NCI-H82 treated with DMSO at 0.1 percent for 48 hours (cell line): ENCODE measurements around the gene ADAM19.

ENCODE experiments used
- DNase-seq: peaks from one replicate; lab custom pipeline; 2025; ENCODE audit not compliant: unreplicated experiment; lab: John Stamatoyannopoulos, UW

Gene ADAM19

DNA sequence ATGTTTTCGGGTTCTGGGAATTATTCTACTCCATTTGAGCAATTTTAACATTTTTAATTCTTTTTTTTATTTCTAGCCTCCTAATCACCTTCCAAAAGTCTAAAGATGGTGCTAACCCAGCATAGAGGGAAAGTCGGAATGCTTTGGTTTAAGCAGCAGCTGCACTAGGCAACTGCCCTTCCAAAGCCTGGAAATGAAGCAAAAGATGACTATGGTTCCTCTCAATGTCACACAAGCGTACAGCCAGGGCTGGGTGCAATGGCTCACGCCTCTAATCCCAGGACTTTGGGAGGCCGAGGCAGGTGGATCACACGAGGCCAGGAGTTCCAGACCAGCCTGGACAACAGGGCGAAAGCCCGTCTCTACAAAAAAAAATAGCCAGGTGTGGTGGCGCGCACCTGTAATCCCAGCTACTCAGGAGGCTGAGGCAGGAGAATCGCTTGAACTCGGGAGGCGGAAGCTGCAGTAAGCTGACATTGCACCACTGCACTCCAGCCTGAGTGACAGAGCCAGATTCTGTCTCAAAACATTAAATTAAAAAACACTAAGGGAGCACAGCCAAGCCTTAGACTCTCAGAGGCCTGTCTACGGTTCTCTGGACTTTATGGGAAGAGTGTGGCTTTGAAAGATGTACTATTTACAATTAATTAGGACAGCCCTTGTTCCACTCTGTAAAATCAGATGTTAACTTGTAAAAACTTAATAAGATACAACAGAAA, 33.1 kb downstream of the ADAM19 start:
- DNase-seq = no peak

DNA sequence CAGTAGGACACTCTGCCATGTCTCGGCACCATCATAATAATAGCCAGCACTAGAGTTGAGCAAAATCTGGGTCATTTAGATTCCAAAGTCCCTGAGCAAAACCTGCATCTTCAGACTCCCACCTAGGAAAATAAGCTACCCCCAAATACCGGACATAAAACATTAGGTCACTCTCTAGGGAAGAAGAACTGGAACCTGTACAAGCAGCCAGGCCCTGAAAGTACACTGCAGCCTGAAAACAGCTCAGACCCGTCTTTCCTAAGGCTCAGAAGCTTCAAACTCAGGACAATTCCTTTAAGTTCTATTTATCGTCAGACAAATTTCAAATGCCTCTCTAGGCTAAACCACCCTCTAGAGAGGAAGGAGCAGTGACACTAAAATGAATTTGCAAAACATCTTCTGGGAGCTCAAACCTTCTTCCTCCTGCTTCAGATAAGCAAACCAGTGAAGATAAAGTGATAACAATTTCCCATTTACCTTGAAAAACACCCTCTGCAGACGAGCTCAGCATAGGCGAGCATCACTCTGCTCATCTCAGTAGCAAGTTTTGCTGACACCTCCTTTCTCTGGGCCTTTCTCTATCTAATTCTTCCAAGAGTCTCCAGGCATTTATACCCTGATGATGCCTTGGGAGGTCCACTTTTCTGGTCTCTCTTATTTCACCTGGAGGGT, 34.0 kb downstream of the ADAM19 start:
- DNase-seq = no peak

DNA sequence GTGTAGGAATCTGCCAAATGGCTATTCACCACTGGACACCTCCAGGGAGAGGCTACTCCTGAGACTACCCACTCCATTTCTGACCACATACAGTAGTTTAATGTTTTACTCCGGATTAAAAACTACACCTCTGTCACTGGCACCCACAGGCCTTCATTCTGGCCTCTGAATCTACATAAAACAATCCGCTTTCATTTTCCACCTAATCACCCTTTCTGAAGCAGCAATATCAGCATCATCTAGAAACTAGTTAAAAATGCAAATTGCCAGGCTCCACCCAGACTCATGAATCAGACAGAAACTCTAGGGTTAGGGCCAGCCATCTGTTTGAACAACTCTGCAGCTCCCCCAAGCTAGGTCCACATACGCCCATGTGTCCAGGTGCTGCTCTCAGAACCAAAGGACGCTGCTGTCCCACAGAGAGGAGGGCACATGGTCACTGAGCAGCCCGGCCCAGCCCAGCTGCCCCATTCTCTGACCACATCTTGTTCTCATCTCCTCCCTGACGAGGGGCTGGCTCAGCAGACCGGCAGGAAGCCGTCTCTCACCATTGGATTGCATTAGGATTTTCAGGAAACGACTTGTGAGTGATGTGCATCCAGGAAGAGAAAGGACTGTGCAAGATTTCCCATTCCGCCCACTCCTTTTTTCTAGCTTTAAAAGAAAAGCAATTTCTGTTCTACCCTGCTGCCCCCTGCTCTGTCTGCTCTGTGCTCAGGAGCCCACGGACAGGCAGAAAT, 34.7 kb downstream of the ADAM19 start:
- no peak for DNase-seq

DNA sequence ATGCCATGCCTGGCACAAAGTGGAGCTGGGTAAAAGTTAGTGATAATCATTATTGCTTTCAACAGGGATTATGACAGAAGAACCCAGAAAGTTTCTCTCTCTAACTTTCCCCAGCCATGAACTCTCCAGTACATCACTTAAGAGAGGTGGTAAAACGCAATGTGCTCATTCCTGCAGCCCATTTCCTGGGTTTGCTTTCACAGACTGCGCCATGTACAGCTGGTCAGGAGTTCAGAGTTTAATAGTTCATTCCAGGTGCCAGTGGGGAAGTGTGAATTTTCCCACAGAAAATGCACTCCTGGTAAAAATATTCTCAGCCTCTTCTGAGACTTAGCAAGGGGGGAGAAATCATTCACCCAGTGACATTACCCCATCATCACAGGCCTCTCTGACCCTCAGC, 35.5 kb downstream of the ADAM19 start:
- no peak for DNase-seq

DNA sequence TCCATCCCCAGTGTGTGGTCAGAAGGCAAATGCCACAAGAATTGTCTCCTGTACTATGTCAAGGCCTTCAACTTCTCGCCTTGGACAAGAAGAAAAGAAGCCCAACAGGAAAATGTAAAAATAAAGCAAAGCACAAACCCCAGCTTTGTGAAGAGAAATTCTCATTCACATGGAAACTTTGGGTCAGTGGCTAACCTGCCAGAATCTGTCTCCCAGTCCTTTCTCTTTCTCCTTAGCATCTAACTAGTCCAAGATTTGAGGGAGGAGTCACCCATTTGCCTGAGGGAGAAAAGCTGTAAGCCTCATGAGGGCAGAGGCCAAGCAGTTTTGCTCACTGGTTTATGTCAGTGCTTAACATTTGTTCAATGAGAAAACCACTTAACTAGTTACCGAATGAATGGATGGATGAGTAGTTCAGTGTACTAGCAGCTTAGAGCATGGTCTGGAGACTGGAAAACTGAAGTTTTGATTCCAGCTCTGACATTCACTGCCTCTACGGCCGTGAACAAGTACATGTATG, 36.0 kb downstream of the ADAM19 start:
- no peak for DNase-seq

DNA sequence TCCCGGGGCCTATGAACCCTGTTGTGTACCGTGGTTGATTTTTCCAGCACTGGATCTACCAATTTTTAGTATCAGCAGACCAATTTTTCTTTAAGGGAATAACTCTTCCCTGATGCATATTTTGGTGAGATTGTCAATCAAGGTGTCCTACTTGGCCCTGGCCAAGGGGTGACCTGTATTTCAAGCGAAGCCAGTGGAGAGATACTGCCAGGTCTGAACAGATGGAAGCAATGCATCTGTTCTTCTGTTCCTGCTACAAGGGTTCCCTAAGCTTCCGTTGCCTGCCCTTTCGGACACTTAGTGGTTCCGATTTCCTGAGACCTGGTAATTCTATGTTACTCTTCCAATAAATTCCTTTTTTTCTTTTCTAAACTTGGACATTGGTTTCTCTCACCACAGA, 37.3 kb downstream of the ADAM19 start:
- no peak for DNase-seq

DNA sequence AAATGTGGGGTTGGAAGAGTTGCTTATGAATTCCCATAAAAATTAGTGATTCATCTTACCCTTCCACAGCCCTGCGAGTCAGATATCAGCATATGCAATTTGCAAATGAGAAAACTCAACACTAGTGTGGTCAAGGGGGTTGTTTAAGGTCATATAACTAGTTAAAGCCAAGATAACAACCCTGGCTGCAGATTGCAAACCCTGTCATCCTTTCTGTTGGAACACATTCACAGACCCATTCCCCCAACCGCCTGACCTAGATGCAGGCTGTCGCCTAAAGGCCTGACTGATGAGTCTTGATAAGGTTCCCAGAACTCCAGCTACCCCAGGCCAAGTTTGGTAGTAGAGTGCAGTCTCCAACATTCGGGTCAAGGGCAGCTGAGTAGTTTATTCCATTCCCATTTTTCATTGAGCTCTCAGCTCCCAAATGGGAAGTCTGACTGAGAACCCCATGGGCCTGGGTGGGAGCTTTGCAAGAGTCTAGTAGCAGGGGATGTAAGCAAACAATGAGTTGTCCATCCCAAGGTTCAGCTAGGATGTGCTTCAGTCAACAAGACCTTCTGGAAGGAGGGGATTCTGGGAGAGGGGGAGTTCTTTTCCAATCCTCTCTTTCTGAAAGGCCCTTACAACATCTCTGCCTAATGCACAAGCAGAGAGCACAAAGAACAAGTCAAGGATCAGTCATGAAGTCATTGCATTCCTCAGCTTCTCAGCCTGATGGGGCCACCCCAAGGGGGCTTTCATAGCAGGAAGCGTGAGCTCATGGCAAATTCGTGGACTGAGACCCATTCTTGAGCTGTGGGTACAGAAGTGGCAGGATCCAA, 40.3 kb downstream of the ADAM19 start:
- no peak for DNase-seq

DNA sequence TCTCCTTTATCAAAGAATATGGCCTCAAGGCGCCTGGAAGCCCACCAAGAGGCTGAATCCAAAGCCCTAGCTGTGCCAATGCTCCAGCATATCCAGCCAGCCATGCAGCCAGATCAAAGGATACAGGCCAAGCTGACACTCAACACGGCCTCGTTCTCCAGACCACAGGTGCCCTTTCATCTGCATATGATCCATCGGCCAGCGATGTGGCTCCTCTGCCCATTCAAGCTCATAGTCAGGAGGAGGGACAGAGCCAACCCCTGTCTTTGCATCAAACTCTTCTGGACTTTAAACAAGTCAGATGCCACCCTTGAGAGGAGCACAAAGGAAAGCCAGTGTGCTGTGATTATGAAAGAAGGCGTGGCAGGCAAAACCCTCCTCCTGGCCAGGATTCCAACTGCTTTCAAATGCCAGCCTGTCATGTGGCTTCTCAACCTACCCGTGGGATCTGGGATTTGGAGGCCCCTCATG, 42.5 kb downstream of the ADAM19 start:
- DNase-seq = no peak

DNA sequence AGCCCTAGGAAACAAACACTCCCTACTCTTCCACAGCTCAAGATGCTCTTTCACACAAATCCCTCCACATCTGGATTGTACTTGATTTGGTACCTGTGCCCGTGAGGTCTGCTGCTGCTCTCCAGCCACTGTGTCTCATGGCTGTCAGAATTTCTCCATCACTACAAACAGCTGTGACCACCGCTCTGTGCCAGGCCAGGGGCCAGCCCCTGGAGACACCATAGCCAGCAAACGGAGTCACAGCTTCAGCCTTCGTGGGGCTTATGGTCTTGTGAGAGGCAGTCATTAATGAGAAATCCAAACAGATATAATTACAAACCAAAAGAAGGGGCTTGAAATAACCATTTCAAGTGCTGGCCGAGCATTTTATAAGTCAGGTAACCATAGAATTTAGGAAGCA, 43.6 kb downstream of the ADAM19 start:
- DNase-seq = no peak

DNA sequence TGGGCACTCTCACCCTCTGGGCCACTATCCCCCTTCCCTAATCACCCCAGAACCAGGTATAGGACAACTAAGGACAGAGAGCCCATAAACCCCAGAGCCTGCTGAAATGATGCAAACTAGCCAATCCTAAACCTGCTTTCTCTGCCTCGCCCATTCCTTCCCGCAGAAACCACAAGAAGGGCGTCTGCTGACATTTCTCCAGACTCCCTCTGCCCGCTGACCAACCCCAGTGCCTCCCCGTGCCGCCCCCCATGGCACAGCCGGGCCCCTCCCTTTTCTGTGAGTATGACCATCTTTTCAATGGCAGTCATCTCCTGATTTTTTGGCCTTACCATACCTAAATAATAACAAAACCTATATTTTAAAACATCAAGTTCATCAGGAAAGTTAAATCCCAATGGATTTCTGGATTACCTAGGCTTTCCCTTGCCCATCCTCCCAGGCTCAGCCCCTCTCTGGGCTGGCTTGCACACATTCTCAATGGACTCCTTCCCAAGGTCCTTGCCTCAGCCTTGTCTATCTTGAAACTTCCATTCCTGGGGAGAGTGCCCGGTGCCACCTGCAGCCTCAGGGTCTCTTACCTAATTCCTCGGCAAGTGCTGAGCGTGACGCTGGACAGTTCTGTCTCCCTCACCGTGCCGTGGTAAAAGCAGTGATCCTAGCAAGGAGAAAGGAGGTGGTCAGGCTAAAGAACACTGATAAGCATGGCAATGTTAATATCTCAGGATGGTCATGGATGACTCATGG, 45.2 kb downstream of the ADAM19 start:
- DNase-seq = no peak

DNA sequence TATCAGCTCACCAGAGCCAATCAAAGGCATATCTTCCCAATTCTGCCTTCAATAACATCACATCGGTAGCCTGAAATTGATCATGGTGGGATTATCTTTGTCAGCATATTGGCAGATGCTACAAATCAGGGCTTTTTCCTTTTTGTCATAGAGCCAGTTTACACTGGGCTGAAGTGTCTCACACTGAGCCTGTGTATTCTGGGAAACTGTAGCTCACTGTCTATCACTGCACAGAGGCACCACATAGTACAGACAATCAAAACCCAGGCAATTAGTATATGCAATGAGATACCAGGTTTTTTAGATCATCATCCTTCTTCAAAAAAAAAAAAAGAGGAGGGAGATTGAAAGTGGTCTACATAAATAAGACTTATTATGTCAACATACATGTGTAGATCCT, 46.6 kb downstream of the ADAM19 start:
- DNase-seq = no peak

DNA sequence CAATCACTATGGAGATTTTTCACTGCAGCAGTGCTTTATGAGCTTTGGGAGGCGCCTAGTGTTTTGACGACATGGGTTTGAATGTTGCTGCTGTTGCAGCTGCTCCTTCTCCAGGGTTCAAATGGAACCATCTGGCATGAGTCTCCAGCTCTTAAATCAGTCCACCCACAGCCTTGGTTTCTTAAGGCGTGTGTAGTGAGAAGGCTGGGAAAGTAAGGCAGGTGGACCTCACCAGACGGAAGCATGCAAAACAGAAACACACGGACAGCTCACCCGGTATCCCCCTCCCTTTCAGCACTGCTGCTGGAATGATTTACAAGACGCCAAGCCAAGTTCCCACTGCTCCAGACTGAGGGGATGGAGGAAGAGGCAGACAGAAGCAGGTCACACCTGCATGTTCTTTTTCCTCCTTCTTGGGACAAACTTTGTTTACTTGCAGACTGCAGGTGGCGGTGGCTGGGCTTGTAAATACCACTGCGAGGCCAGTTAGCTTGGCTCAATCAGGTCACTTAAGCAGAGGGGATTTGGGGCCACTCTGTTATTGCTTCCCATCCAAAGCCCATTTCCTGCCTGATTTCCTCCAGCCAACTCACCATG, 47.4 kb downstream of the ADAM19 start:
- no peak for DNase-seq

DNA sequence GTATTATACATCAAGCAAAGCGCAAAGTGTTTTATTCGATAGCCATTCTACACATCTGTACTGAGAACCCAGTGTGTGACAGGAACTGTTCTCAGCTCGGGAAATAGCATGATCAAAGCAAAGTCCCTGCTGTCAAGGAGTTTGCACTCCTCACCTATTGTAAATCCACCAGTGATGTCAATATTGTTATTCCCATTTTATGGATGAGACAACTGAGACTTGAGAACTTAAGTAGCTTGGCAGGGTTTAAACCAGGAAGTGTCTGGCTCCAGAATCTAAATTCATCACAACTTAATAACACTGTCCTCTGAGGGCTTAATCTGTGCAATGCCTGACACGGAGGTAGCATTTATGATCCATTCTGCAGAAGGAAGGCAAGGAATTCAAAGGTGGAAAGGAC, 50.7 kb downstream of the ADAM19 start:
- no peak for DNase-seq

DNA sequence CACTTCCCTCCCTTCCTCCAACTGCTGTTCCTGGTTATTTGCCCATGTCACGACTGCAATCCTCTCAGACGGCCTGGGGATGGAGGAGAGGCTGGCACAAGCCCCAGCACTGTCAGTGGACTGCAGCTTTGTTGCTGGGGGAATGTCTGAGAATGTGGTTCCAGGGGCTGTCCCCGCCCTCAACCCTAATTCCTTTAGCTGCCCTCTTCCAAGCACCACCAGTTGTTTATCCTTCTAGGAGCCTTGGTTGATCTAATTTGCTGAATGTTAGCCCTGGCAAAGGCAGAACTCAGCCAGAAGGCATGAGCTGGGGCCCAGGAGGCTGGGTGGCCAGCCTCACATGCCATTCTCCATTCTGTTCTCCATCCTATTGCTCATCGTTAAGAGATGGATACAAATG, 51.6 kb downstream of the ADAM19 start:
- peak; percentile 15 for DNase-seq

DNA sequence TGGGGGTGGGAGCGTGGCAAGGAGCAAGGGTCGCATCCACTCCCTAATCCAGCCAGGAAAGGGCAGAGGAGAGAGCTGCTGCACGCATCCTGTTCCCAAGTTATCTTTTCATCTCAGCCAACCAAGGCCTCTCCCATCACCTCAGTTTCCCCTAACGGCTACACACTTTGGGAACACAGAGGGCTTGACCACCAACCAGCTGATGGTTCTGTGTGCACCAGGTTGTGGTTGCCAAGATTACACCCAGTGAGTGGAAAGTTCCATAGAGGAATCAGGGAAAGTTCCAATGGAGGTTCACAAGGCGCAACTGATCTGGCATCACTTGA, 53.9 kb downstream of the ADAM19 start:
- DNase-seq = no peak

DNA sequence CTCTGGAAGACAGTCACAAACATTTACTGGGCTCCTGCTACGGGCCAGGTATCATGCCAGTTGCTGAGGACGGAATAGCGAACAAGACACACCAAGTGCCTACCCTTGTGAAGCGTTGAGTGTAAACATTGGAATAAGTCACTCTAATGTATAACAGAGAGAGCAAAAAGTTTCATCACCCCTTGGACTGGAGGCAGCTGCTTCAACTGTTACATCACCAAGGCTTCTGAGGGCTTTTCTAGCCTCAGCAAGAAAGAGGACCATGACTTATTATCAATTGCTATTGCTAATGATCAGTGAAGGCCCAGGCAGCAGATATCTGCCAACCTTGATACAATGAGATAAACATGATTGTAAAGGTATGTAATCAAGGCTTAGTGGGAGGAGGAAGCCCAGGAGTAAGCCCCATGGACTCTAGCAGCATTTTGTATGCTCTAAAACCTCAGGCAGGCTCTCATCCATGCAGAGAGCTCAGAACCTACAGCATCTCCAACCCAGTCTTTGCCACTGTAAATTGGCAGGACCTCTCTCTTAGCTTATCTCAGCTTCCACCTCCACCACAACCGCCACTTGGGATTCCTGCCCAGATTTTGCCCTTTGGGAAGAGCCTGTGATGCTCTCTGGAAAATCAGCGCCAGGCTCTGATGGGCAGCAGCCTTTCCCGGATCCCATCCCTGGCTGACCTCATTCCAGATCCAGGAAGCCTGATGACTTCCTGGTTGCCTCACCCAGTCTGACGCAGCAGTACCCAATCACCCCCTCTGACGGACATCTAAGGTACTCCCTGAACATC, 54.5 kb downstream of the ADAM19 start:
- no peak for DNase-seq

DNA sequence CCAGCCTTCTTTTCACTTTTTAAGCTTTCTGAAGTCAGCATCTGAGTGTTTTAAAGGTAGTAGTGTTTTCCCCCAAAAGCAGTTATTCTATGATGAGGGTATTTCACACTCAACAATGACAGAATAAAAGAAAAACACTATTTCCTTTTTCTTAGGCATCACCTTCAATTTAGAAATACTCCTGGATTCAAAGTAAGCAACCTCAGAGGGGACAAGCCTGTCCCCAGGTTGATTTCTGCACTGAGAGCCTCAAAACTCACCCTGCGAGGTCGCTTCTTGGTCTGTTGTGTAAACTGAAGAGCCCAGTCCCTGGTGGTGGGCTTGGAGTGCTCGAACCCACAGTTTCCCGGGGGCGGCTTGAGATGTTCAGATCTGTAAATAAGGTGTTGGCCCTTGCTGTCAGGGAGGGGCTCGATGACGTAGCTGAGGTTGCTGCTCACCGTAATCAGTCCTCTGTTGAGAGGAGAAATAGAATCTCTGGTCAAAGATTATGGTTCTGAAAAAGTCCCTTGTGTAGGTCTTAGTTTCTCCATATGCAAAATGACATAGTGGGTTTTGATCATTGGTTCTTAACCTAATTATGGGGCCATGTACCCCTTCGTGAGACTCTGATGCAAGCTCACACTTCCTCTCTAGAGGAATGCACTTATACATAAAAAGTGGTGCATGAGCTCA, 55.9 kb downstream of the ADAM19 start:
- DNase-seq = no peak

DNA sequence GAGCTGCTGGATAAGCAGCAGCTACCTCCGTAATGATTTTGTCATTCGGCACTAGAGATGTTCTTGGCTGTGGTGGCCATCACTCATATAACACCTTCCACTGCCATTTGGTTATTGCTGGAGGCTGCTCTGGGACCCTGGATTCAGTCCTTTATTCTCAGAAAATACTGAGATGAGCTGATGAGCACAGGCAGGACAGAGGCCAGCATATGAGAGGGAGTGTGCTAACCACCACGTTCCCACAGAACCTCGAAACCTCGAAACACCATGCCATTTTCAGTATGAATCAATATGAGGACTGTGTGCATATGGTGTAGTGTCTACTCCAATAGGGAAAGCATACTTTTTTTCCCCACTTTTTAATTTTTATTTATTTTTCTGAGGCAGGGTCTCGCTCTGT, 56.6 kb downstream of the ADAM19 start:
- no peak for DNase-seq
